HEK293 (cell line): ENCODE measurements around the gene NCAPG.
A peak's percentile ranks its signal among the peaks of the same experiment; 100 is the strongest.

Experiments used
- AEBP2 ChIP-seq: fragments of 450-650 bp; formaldehyde crosslinking; IDR thresholded peaks from 2 replicates; pipeline ENCODE4 v1.5.1; 2016; ENCODE audit warnings: missing biosample characterization, missing genetic modification characterization, borderline replicate concordance
- GLIS1 ChIP-seq: fragments of 450-650 bp; formaldehyde crosslinking; IDR thresholded peaks from 2 replicates; pipeline ENCODE4 v1.5.1; 2016; ENCODE audit warnings: missing biosample characterization, missing genetic modification characterization
- IKZF3 ChIP-seq: fragments of 450-650 bp; IDR thresholded peaks from 2 replicates; pipeline ENCODE4 v1.5.0; 2018; ENCODE audit warnings: missing biosample characterization, mild to moderate bottlenecking, missing genetic modification characterization, moderate library complexity
- KLF9 ChIP-seq: fragments of 450-650 bp; formaldehyde crosslinking; IDR thresholded peaks from 2 replicates; pipeline ENCODE4 v1.5.1; 2016; ENCODE audit warnings: missing biosample characterization, missing genetic modification characterization, low read depth
- OSR2 ChIP-seq: fragments of 450-650 bp; formaldehyde crosslinking; IDR thresholded peaks from 2 replicates; pipeline ENCODE4 v1.5.1; 2016; ENCODE audit warnings: missing biosample characterization, missing genetic modification characterization
- SCRT2 ChIP-seq: fragments of 450-650 bp; formaldehyde crosslinking; IDR thresholded peaks from 2 replicates; pipeline ENCODE4 v1.5.1; 2016; ENCODE audit warnings: missing biosample characterization, missing genetic modification characterization
- ZBTB20 ChIP-seq: fragments of 450-650 bp; formaldehyde crosslinking; IDR thresholded peaks from 2 replicates; pipeline ENCODE4 v1.5.1; 2016; ENCODE audit warnings: missing biosample characterization, missing genetic modification characterization
- ZBTB6 ChIP-seq: fragments of 450-650 bp; formaldehyde crosslinking; IDR thresholded peaks from 2 replicates; pipeline ENCODE4 v1.5.1; 2017; ENCODE audit warnings: missing biosample characterization, missing genetic modification characterization
- ZFP3 ChIP-seq: fragments of 450-650 bp; formaldehyde crosslinking; IDR thresholded peaks from 2 replicates; pipeline ENCODE4 v1.5.1; 2016; ENCODE audit warnings: low read depth, missing biosample characterization, missing genetic modification characterization
- ZNF10 ChIP-seq: fragments of 450-650 bp; formaldehyde crosslinking; IDR thresholded peaks from 2 replicates; pipeline ENCODE4 v1.5.1; 2017; ENCODE audit warnings: missing biosample characterization, missing genetic modification characterization
- ZNF302 ChIP-seq: fragments of 450-650 bp; formaldehyde crosslinking; IDR thresholded peaks from 2 replicates; pipeline ENCODE4 v1.5.1; 2016; ENCODE audit warnings: missing biosample characterization, missing genetic modification characterization, low read depth
- ZNF394 ChIP-seq: fragments of 450-650 bp; formaldehyde crosslinking; IDR thresholded peaks from 2 replicates; pipeline ENCODE4 v1.5.1; 2016; ENCODE audit warnings: missing biosample characterization, missing genetic modification characterization, mild to moderate bottlenecking, moderate library complexity, borderline replicate concordance
- ZNF449 ChIP-seq: fragments of 450-650 bp; formaldehyde crosslinking; IDR thresholded peaks from 2 replicates; pipeline ENCODE4 v1.5.1; 2017; ENCODE audit warnings: missing biosample characterization, mild to moderate bottlenecking, missing genetic modification characterization, moderate library complexity
- ZNF544 ChIP-seq: fragments of 450-650 bp; formaldehyde crosslinking; IDR thresholded peaks from 2 replicates; pipeline ENCODE4 v1.5.0; 2017; ENCODE audit warnings: missing biosample characterization, missing genetic modification characterization
- ZNF549 ChIP-seq: fragments of 450-650 bp; IDR thresholded peaks from 2 replicates; pipeline ENCODE4 v1.5.1; 2018; ENCODE audit warnings: missing biosample characterization, missing genetic modification characterization, mild to moderate bottlenecking, inconsistent platforms, moderate library complexity
- ZNF558 ChIP-seq: fragments of 450-650 bp; formaldehyde crosslinking; IDR thresholded peaks from 2 replicates; pipeline ENCODE4 v1.5.1; 2016; ENCODE audit warnings: missing biosample characterization, missing genetic modification characterization
- ZNF561 ChIP-seq: fragments of 450-650 bp; IDR thresholded peaks from 2 replicates; pipeline ENCODE4 v1.5.1; 2018; ENCODE audit warnings: missing biosample characterization, missing genetic modification characterization, borderline replicate concordance
- ZNF596 ChIP-seq: fragments of 450-650 bp; IDR thresholded peaks from 2 replicates; pipeline ENCODE4 v1.5.0; 2018; ENCODE audit warnings: missing biosample characterization, mild to moderate bottlenecking, missing genetic modification characterization, moderate library complexity
- ZNF624 ChIP-seq: fragments of 450-650 bp; formaldehyde crosslinking; IDR thresholded peaks from 2 replicates; pipeline ENCODE4 v1.5.1; 2017; ENCODE audit warnings: missing biosample characterization, missing genetic modification characterization
- ZNF639 ChIP-seq: fragments of 450-650 bp; formaldehyde crosslinking; IDR thresholded peaks from 2 replicates; pipeline ENCODE4 v1.5.1; 2016; ENCODE audit warnings: missing biosample characterization, missing genetic modification characterization
- ZNF670 ChIP-seq: fragments of 450-650 bp; formaldehyde crosslinking; IDR thresholded peaks from 2 replicates; pipeline ENCODE4 v1.5.1; 2016; ENCODE audit warnings: missing biosample characterization, missing genetic modification characterization, low read depth
- ZNF707 ChIP-seq: fragments of 450-650 bp; formaldehyde crosslinking; IDR thresholded peaks from 2 replicates; pipeline ENCODE4 v1.5.1; 2016; ENCODE audit warnings: missing biosample characterization, missing genetic modification characterization
- ZSCAN23 ChIP-seq: fragments of 450-650 bp; formaldehyde crosslinking; IDR thresholded peaks from 2 replicates; pipeline ENCODE4 v1.5.1; 2016; ENCODE audit warnings: missing biosample characterization, missing genetic modification characterization
- ZSCAN30 ChIP-seq: fragments of 450-650 bp; IDR thresholded peaks from 2 replicates; pipeline ENCODE4 v1.5.1; 2018; ENCODE audit warnings: missing biosample characterization, mild to moderate bottlenecking, missing genetic modification characterization, moderate library complexity

NCAPG gene

GRCh38 chr4:17810260-17811077 lies at the start of gene NCAPG, which contains the start of gene DCAF16 (continued):
- TF ChIP-seq ZBTB20 (tag by site-specific recombination) (peak; percentile 33; the same call in 1 of the 2 replicates), ZNF558 (tag by site-specific recombination) (no peak), ZNF302 (tag by site-specific recombination) (no peak), ZNF639 (tag by site-specific recombination) (peak; percentile 30; the same call in 1 of the 2 replicates), ZNF561 (tag by site-specific recombination) (no peak), AEBP2 (tag by site-specific recombination) (no peak), ZNF549 (tag by site-specific recombination) (no peak), OSR2 (peak; percentile 24; the same call in 1 of the 2 replicates), ZNF670 (tag by site-specific recombination) (no peak), ZBTB6 (tag by site-specific recombination) (no peak), ZNF10 (tag by site-specific recombination) (no peak), ZNF449 (tag by site-specific recombination) (no peak), ZNF596 (tag by site-specific recombination) (no peak), ZNF394 (no peak), ZSCAN23 (tag by site-specific recombination) (no peak), ZFP3 (tag by site-specific recombination) (no peak), GLIS1 (tag by site-specific recombination) (peak; percentile 41; the same call in 1 of the 2 replicates), ZNF624 (tag by site-specific recombination) (no peak), ZNF707 (tag by site-specific recombination) (no peak), IKZF3 (tag by site-specific recombination) (no peak), ZNF544 (tag by site-specific recombination) (no peak), ZSCAN30 (peak; percentile 18), KLF9 (no peak; the same call in none of the 2 replicates), SCRT2 (tag by site-specific recombination) (no peak)
